ELF-1 (cell line): Measurements from ENCODE around the gene SYT15.

Source experiments
- DNase-seq: peaks from one replicate; pipeline ENCODE4 v3.0.0-alpha.2; 2016; ENCODE audit warnings: low read depth, low spot score

SYT15 gene

DNA sequence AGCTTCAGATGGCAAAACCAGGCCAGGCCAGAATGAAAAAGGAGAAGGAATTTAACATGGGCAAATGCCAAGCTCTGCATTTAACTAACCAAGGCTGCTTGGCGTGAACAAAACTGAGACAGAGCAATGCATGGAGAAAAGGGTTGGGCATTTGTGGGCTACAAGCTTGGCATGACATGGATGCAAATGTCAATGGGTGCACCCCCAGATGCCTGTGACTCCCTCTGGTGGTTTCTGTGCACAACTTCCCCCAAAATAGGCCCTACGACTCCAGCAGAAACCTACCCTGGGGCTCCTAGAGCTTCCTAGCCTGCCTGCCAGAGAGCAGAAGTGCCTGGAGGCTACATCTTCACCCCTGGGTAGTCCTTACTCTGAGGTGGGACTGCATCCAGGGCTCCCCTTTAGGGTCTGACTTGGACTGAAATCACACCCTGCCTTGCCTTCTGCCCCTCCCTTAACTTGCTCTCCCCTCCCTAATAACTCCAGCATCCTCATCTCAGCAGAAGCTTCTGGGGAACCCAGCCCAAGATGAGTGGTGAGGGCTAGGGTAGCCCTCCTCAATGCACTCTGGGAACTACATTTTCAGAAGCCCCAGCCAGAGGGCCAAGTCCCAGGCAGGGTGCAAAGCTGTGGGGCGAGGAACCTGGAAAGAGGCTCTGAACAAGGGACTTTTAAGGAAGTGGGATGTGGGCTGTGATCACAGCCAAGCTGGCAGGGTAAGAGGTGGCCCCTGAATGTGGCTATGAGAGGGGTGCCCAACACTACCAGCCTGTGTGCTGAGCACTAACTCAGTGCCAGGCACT, 33.7 kb upstream of the SYT15 start:
- peak; percentile 50 for DNase-seq

DNA sequence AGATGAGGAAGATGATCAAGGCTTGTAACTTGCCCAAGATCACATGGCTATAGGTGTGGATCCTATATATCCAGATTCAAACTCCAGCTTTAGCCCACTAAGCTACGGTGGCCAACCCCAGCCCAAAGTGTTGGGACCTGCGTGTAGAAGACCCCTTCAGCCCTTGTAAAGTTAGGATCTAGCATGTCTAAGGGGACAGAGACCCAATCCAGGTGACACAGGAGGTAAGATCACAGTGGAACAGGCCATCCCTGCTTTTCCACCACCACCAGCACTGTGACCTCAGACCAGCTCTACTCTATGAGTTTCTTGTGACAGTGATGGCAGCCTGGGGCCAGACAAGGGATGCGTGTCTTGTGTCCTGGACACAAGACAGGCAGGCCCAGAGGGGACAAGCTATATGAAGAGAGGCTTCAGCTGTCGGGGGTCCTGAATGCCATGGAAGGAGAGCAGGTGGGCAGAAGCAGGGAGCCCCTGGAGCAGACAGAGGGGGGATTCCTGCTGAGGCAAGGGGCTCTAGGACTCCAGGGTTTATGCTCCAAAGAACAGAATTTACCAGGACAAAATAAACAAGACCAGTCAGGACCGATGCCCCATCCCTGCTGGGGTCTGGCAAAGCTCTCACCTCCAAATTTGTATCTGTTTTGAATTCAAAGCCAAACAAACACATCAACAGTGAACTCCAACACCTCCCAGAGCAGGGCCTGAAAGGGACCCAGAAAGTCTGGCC, 32.9 kb upstream of the SYT15 start:
- no peak for DNase-seq

DNA sequence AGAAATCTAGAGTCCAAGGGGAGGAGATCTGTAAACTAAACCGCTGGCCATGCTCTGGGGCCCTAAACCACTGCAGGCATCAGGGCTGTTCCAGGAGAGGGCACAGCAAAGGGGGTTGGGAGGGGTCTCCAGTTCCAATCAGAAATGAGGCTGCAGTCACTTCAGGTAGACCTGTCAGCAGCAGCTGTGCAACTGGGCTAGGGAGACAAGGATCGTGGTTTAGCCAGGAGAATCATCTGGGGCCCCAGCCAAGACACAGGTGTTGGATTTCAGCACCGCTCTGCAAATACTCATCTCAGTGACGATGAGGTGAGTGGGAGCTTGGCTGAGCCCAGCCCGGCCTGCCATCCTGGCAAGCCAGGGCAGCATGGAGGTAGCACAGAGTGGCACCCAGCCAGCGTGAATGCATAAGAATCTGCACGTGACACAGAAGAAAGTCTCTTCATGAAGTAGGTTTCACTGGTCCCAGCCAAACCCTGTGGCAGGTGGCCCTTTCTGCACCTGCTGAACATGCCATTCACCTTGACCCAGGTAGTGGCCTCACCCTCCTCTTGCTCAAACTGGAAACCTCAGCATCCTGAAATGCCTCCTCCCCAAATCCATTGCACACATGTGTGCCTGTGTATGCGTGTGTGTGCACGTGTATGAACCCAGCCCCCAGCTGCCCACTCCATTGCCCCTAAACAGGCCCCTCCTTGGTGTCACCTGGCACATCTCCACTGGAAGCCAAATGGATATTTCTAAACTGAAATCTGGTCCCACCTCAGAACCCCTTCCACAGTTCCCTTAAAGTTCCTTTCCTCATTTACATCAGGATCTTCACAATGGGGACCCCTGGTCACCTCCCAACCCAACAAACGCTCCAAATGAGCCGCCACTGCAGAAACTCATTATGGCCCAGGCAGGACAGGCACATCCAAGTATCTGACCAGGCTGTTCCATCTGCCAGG, 32.1 kb upstream of the SYT15 start:
- DNase-seq, result no peak

DNA sequence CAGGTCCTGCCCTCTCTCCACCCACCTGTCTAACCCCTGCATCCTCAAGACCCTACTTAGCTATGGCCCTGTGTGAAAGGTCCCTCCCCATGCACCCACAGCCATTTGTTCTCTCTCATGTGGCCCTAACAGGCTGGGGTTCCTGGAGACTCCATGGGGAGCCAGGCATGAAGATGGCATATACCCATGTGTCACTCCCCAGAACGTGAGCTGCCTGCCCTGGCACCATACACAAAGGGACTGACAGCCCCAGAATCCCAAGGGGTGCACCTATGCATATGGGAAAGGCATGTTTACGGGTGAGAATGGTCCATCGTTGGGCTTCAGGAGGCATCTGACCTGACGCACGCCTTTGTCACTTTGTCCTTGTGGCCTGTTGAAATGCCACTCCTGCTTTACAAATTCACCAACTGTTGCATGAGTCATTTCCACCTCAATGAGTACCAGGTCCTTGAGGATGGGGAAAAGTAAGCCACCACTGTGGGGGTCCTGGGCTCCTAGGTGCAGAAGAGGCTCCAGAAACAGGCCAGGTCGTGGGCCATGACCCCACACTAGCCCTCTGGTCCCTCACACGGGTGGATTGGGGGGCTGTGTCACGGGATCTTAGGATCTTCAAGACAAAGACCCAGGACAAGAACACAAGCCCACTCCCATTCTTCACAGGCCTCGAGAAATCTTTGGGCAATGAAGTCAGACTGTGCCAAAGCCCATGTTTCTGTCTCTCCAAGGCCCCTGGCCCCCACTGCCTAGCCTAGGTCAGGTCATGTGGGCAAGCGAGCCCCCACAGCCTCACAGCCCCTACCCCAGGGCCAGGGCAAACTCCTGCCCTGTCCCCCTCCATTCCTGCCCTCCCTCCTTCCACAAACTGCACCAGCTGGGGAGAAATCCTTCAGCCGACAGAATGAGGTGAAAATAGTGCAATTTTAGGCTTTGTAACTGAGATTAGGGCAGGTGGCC, 31.1 kb upstream of the SYT15 start:
- no peak for DNase-seq

DNA sequence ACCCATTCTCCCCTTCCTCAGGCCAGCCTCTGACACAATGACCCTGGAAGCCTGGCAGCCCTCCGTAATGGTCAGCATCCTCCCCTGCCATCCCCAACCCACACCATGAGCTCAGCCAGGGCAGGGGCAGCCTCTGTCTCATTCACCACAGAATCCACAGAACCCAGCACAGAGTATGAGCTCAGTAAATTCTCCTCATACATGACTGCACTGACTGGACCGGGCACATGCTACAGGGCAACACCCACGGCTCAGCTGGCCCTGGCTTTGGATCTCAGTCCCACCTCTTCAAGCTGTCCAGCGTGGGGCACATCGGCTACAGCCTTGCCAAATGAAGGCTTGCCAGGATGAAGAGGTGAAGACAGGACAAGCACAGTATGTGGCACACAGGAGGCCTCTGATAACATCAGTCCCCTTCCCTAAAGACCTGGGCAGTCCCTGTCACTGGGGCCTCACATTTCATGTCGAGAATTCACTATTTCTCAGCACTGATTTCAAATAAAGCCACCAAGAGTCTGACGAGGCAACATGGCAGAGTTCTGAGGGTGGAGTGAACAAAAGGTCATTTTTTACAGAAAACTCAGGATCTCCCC, 30.3 kb upstream of the SYT15 start:
- DNase-seq, result no peak

DNA sequence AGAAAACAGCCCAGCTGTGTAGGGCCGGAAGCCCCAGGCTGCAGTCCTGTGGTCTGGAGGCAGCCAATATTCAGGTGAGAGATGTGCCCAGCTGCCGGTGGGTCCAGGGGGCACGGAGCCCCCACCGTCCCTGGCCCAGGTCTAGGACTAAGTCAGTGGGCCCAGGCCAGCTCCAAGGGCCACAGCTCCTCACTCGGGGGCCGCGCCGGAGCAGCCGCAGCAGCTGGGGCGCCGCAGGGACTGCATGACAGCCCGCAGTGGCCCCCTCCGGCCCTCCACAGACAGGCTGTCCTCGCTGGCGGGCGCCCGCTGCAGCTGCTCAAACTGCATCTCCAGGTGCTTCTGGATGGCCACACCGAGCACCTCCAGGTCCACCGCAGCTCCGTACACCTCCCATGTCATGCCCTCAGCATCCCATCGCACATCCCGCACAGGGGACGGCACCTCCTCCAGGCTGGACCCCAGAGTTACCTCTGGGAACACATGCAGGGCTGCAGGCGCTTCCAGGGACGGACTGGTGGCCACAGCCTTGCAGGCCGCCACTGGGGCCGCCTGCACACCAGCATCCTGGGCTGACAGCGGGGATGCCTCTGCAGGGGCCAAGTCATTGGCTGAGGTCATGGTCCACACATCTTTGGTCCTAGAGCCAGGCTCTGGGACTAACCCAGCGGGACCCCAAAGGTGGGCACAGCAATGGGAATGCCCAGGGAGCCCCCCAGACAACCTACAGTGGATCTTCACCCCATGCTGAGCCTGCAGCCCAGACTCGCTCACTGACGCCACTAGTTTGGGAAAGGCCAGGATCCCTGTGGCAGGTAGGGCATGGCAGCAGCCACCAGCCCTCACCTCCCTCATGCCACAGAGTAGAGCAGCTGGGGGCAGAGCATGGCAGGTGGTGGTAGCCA, 29.5 kb upstream of the SYT15 start:
- DNase-seq, result no peak

DNA sequence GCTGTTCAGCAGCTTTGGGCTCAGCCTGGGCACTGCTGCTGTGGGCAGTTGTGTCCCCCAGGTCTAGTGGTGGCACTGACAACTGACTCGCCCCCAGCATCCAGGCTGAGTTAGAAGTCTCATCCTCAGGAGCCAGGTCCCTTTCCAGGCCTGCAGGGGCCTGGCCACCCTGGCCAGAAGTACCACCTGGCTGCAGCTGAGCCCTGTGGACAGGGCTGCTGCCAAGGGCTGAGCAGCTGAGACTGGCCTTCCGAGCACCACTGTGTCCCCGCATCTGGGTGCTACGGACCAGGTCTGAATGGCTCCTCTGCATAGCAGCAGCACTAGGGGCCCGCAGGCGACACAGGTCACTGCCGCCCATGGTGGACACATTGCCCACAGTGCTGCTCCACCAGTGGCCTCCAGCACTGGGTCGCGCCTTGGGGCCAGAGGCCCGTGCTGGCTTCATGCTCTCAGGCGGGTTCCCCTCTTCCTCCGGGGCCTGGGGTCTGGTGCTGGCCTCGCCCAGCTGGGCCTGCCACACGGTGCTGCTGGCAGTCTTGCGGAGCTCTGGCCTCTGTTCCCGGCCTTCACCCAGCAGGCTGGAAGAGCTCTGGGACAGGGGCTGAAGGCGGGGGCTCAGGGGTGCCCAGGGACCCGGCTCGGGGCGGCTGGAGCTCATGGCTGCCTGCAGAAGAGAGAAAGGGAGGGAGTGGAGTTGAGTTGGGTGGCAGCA, 28.7 kb upstream of the SYT15 start:
- DNase-seq, result no peak

DNA sequence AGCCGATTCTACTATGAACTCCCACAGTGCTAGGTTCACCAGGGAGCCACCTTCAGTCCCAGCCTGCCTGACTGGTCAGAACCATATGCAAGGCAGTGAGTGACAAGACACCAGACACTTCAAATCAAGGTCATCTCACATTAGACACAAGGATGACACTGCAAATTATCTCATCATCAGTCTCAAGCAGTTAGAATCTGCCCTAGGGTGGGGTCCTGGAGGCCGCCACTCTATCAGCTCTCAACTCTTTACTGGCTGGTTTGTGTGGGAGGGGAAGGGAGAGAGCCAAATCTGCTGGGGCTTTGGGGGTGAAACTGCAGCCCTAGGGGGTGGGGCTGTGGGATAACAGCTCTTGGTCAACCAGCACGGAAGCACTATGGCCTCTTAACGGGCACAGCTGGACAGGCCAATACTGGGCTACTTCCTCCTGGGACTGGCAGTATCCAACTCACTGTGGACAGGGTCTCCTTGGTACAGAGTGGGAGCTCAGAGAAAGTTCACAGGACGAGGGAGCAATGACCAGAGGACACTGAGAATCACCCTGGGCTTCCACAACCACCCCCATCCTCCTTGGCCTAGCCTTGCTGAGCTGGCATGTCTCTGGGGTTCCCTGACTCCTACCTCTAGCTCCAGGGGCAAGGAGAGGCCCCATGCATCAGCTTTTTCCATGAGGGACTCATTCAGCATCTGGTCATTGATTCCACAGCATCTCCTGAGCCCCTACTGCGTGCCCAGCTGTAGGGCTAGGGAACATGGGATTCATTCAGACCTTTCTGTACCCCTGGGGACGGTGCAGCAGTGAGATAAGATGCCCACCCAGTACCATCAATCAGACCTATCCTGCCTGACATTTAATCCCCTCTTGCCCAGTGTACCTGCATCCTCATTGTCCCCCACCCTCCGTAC, 27.9 kb upstream of the SYT15 start:
- DNase-seq, result no peak

DNA sequence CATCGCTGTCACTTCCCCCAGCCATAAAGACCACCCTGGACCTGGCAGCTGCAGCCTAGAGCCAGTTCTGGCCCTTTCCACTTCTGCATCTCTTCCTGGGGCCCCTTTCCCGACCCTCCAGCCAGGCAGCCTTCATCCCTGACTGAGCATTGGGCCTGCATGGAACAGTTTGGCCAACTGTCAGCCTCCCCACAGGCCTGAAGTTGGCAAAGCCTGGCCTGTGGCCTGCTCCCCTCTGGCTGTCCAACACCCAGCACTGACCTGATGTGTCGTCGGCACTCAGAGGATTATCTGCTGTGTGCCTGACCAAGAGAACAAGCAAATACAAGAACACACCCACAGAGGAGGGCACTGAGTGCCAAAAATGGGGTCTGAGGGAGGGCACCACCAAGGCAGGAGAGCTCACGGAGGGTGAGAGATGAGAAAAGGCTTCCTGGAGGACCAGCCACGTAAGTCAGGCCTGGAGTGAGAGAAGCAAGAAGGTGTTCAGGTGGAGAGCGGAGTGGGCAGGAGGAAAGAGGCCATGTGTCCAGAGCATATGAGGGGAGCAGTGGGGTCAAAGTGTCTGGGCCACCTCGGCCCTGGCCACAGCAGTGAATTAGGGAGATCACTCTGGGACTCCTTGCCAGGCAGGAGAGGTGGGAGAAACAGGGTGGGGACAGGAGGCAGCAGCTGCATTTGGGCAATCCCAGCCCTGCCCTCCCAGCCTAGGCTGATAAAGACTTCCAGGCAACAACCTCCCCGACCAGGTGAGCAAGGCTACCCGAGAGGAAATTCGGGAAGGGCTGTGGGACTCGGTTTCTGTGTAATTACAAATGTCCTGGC, 27.0 kb upstream of the SYT15 start:
- no peak for DNase-seq

DNA sequence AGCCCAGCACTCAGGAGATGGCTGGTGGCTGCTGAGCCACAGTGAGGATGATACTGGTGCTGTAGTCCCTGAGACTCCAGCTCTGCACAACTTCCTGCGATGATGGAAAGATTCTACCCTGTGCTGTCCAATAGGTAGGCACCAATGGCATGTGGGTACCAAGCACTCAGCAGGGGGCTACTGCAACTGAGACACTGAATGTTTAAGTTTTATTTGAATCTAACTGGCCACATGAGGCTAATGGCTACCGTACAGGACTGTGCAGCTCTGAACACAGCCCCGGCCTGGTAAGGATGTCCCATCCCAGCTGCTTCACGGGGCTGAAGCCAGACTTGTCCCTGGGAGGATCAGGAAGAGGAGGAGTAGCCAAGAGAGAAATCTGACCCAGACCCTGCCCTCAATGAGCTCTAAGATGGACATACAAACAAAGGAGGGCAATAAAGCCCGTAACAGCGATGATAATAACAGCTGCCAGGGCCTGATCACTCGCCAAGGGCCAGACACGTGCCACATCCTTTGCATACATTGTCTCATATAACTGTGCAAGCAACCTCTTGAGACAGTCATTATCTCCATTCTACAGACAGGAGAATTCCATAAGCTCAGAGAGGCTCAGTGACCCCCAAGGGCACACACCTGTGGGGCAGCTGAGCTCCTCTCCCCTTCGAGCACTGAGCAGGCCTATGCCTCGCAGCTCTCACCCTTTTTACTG, 26.2 kb upstream of the SYT15 start:
- DNase-seq, result no peak

DNA sequence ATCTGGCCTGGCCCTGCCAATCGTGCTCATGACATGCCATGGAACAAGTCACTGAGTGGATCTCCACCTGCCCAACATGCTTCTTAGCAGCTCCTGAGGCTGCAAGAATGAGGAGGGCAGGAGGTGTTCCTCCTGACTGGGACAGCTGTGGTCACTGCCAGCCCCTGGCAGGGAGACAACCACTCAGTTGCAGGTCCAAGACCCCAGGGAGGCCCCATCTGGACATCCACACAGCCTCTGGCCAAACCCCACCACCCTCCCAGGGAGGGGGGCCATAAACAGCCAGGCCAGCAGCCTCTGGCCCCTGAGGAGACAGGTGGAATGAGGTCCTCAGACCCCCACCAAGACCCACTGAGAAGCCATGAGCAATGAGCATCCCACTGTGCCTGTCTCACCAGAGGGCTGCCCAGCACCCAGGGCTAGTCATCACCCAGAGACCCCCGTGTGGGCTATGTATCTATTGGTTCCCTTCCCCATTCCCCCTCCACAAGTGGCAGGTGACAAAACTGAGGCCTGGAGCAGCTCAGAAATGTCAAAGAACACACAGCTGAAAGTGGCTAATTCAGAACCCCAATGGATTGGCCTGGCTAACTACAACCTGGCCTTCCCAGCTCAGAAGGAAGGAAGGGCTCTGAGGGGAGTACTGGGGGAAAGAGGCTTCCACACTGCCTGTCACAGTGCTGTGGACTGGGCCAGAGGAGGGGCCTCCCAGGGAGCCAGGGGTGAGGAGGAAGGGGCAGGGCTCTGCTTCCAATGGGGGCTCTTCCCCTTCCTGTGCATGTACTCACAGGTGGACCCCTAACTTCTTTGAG, 25.5 kb upstream of the SYT15 start:
- no peak for DNase-seq

DNA sequence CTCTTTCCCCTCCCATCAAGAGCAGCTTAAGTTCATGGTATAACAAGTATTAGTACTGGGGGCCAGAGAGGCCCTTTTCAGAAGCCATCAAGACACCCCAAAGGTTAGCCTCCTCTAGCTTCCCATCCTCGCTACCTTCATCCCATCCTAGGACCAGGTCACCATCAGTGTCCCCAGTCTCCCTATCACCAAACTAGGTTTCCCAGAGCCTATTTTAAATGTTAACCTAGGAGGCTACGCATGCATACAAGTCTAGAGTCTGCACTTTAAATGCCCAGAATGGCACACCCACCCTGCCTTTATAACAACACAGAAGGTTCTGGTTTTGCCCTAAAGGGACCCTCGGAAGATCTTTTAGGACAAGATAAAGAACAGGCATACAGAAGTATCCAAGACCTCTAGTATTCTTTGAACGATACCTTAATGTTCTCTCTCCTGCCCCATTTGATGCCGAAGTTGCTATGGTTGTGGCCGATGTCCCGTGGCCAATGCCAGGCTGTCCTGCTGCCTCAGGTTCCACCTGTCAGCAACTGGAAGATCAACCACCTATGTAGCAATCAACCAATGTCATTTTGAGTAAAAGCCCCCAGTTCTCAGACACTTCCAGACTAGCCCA, 24.7 kb upstream of the SYT15 start:
- no peak for DNase-seq

DNA sequence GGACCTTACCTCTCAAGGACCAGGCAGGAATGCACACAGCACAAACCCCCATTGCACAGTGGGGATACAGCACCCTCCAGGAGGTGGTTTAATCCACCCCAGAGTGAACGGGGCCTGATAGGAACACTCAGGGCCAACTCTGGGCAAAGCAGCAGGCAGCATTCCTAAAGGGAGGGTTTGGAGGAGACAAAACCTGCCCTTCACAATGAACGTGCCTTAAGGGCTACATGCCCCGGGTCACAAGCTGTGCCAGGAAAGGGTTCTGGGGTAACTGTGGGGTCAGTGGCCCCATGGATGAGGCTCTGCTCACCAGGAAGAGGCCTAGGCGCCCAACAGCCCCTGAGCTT, 23.6 kb upstream of the SYT15 start:
- peak; percentile 46 for DNase-seq

DNA sequence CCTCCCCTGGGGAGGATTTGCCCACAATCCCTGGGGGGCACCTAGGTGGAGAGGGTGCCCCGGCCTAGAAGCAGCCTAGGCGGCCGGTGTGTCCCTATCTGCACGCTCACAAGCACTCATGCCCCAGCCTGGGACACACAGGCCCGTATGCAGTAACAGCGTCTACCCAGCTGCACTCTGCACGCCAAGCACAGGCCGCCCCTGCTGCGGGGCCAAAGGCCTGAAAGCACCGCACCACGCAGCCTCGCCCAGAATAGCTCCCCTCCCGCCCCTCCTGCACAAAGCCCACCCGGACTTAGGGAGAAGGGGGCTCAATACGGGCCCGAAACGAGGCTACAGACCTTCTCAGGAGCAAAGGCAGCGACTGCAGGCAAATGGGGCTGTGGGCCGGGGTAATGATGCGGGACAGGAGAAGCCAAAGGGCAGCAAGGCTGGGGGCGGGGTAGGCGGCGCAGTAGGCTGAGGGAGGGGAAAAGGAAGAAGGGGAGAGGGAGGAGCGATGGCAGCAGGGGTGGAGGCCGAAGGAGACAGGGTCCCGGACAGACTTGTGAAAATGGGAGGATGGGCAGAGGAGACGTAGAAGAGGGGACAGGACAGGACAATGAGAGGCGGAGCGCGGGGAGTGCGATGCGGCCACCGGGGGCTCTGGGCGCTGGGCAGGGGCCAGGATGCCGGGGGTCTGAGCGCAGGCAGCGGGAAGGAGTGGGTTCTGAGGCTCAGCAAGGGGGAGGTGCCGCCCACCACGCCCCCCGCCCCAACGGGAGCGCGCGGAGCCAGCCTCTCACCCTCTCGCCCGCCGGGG, 23.0 kb upstream of the SYT15 start:
- peak; percentile 58 for DNase-seq
